Measurements from ENCODE around the gene ARID2.

Gene ARID2

GRCh38 chr12:45729233-45730083, at the start of gene ARID2:
Gene ARID2 (plus strand): TSS chr12:45729706. CDS start chr12:45729837, 131 bp downstream.
- DNase-seq (ENCODE audit: low spot score) = peak; percentile 50

GRCh38 chr12:45680362-45680761, 49.1 kb upstream of the ARID2 start:
- no peak for DNase-seq (ENCODE audit: low spot score)

GRCh38 chr12:45681465-45681864, 48.0 kb upstream of the ARID2 start:
- no peak for DNase-seq (ENCODE audit: low spot score)

- DNase-seq (ENCODE audit: low spot score) = no peak
Measured at GRCh38 chr12:45685680-45686079, 43.8 kb upstream of the ARID2 start.

GRCh38 chr12:45687081-45688015, 42.2 kb upstream of the ARID2 start:
- DNase-seq (ENCODE audit: low spot score) = no peak

GRCh38 chr12:45688183-45688582, 41.3 kb upstream of the ARID2 start:
- no peak for DNase-seq (ENCODE audit: low spot score)

GRCh38 chr12:45695035-45695434, 34.5 kb upstream of the ARID2 start:
- no peak for DNase-seq (ENCODE audit: low spot score)

GRCh38 chr12:45695606-45696005, 33.9 kb upstream of the ARID2 start:
- no peak for DNase-seq (ENCODE audit: low spot score)

- DNase-seq (ENCODE audit: low spot score) = no peak
Measured at GRCh38 chr12:45696049-45696448, 33.5 kb upstream of the ARID2 start.

- DNase-seq (ENCODE audit: low spot score) = no peak
Measured at GRCh38 chr12:45697371-45697770, 32.1 kb upstream of the ARID2 start.

- DNase-seq (ENCODE audit: low spot score) = no peak
Measured at GRCh38 chr12:45701296-45701695, 28.2 kb upstream of the ARID2 start.

GRCh38 chr12:45703942-45704341, 25.6 kb upstream of the ARID2 start:
- DNase-seq (ENCODE audit: low spot score) = no peak

GRCh38 chr12:45704968-45705367, 24.5 kb upstream of the ARID2 start:
- DNase-seq (ENCODE audit: low spot score) = no peak

GRCh38 chr12:45705404-45705803, 24.1 kb upstream of the ARID2 start:
- no peak for DNase-seq (ENCODE audit: low spot score)

- DNase-seq (ENCODE audit: low spot score) = no peak
Measured at GRCh38 chr12:45707241-45707857, 22.2 kb upstream of the ARID2 start.

GRCh38 chr12:45708363-45708762, 21.1 kb upstream of the ARID2 start:
- DNase-seq (ENCODE audit: low spot score) = peak; percentile 16

- no peak for DNase-seq (ENCODE audit: low spot score)
Measured at GRCh38 chr12:45708901-45709300, 20.6 kb upstream of the ARID2 start.

GRCh38 chr12:45712319-45712718, 17.2 kb upstream of the ARID2 start:
- DNase-seq (ENCODE audit: low spot score) = no peak

- DNase-seq (ENCODE audit: low spot score) = no peak
Measured at GRCh38 chr12:45713078-45713477, 16.4 kb upstream of the ARID2 start.

GRCh38 chr12:45718306-45718705, 11.2 kb upstream of the ARID2 start:
- no peak for DNase-seq (ENCODE audit: low spot score)

GRCh38 chr12:45720069-45720468, 9.4 kb upstream of the ARID2 start:
- DNase-seq (ENCODE audit: low spot score) = no peak

GRCh38 chr12:45721369-45721768, 8.1 kb upstream of the ARID2 start:
- DNase-seq (ENCODE audit: low spot score) = no peak
